ENCODE results near the gene C2orf74. TPM values are rescaled to one million over a fixed set of nuclear protein-coding genes. Genes with fewer than 3 reads are reported as not detected.

Gene C2orf74
- total RNA-seq, 1 donor, result 8.0 TPM

- TF ChIP-seq CTCF (IDR thresholded peaks at IDR 0.05; ENCODE audit: insufficient read depth, low read length), result no peak
- peak overlapping the region; percentile 74 for H3K4me3 ChIP-seq (ENCODE audit: low read depth, low read length)
- DNase-seq (ENCODE audit: low read depth), result peak; percentile 34
These were observed 16.9 kb downstream of the C2orf74 start for GRCh38 chr2:61178603-61179545.

- no peak for TF ChIP-seq CTCF (IDR thresholded peaks at IDR 0.05; ENCODE audit: insufficient read depth, low read length)
- H3K4me3 ChIP-seq (ENCODE audit: low read depth, low read length), result peak overlapping the region; percentile 74
- DNase-seq (ENCODE audit: low read depth), result peak; percentile 96
These were observed 18.0 kb downstream of the C2orf74 start for GRCh38 chr2:61179701-61180639.

- TF ChIP-seq CTCF (IDR thresholded peaks at IDR 0.05; ENCODE audit: insufficient read depth, low read length), result no peak
- H3K4me3 ChIP-seq (ENCODE audit: low read depth, low read length), result peak overlapping the region; percentile 74
- no peak for DNase-seq (ENCODE audit: low read depth)
These were observed 18.7 kb downstream of the C2orf74 start for GRCh38 chr2:61180686-61181085.

- no peak for TF ChIP-seq CTCF (IDR thresholded peaks at IDR 0.05; ENCODE audit: insufficient read depth, low read length)
- peak; percentile 37 for DNase-seq (ENCODE audit: low read depth)
- peak overlapping the region; percentile 19 for H3K4me3 ChIP-seq (ENCODE audit: low read depth, low read length)
These were observed 19.5 kb downstream of the C2orf74 start for GRCh38 chr2:61181382-61182058.

GRCh38 chr2:61182059-61182383 is 20.0 kb downstream of the C2orf74 start:
- no peak for TF ChIP-seq CTCF (IDR thresholded peaks at IDR 0.05; ENCODE audit: insufficient read depth, low read length)
- H3K4me3 ChIP-seq (ENCODE audit: low read depth, low read length), result no peak overlapping the region
- no peak for DNase-seq (ENCODE audit: low read depth)

GRCh38 chr2:61183795-61184194 is 21.8 kb downstream of the C2orf74 start:
- DNase-seq (ENCODE audit: low read depth), result no peak
- H3K4me3 ChIP-seq (ENCODE audit: low read depth, low read length), result no peak overlapping the region
- TF ChIP-seq CTCF (IDR thresholded peaks at IDR 0.05; ENCODE audit: insufficient read depth, low read length), result no peak
